GF-D8 (cell line): ENCODE results near the gene LSM3.

ENCODE experiments used
- DNase-seq: peaks from one replicate; lab custom pipeline; 2025; lab: John Stamatoyannopoulos, UW

LSM3 gene

DNA sequence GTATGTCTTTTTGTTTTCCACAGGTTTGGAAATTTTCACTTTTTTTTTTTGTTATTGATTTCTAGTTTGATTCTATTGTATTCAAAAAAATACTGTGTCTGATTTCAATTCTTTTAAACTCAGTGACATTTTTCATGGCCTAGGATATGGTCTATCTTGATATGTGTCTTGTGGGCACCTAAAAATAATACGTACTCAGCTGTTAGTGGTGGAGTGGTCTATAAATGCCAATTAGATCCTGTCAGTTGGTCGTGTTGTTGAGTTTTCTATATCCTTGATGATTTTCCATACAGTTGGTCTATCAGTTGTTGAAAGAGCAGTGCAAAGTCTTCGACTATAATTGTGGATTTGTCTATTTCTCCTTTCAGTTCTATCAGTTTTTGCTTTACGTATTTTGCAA is 61.7 kb downstream of the LSM3 start:
- no peak for DNase-seq

DNA sequence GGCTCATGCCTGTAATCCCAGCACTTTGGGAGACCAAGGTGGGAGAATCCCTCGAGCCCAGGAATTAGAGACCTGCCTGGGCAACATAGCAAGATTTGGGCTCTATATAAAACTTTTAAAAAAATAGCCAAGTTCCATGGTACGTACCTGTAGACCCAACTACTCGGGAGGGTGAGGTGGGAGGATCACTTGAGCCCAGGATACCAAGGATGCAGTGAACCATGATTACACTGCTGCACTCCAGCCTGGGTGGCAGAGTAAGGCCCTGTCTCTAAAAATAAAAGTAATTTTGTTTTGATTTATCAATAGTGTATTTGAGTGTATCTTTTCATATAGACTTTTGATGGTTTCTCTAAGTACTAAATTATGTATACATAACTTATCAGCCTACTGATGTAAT is 63.1 kb downstream of the LSM3 start:
- no peak for DNase-seq

DNA sequence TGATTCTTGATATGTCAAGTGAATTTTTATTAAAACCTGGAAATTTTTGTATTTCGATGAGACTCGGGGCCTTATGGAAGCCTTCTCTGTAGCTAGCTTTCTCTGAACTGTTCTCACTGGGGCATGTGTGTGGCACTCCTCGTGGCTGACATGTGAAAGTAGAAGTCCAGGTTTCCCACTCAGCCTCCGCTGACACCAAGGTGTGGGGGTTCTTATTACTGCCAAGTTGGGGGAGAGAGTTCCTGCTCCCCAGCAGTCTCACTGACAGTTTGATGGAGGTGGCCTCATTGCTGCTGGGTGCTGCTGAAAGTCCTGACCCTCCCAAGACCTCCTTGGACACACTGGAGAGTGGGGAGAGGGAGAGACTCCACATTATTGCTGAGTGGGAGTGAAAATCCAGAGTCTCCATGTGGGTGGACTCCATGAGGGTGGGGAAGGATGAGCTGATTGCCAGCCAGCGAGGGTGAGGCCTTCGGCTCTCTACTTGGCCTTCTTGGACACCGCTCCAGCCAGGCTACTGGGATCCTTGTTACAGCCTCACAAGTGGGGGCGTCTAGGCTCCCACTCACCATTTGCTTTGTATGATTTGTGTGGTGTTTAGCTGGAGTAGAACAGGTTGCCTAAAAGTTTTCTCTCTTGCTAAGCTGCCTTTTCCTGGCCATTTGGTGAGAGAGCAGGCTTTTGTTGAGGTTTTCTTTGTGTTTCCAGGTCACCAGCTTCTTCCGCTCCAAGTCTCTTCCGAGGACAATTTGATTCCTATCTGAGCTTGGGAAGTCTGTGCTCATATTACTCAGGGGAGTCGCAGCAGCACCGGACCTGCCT is 64.1 kb downstream of the LSM3 start:
- DNase-seq, result no peak

DNA sequence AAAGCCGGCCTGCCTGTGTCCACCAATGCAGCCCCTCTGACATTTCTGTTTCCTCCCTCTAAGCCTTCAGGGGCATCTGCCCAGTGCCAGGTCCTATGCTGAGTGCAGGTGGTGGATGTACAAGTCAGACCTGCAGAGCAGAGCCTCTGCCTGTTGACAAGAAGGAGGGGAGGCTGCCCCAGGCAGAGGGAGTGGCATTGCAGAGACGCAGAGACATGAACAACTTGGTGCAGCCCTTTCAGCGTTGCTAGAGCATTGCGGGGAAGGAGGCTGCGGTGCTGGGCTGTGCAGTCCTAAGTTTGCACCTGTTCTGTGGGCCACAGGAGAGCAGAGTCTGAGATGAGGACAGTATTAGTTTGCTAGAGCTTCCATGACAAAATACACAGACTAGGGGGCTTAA is 65.2 kb downstream of the LSM3 start:
- DNase-seq, result no peak

DNA sequence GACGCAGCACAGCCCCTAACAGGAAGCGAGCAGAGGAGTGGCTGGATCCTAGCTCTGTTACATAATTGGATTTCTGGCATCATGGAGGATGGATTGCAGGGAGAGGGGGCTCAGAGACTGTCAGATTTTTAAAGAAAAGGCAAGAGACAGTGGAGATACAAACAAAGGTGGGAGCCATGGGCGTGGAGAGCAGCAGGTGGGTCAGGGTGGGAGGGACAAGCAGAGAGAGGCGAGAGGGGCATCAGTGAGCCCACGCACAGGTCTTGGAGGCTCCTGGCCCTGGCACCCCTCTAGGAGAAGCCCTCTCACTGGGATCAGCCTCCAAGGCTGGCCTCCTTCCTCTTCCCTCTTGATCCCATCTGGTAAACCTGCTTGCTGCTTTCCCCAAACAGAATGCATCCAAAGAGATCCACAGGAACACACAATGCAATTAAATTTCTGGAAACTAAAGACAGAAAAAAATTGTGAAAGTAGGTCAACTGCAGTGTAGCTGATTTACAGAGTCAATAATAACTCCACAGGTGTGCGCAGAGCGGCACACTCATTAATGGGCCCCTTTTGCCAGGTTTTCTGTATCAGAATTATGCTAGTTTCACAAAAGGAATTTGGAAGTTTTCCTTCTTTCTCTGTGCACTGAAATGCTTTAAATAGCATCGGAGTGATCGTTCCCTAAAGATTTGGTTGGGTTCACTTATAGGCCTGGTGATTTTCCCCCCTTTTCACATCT is 66.1 kb downstream of the LSM3 start:
- no peak for DNase-seq

DNA sequence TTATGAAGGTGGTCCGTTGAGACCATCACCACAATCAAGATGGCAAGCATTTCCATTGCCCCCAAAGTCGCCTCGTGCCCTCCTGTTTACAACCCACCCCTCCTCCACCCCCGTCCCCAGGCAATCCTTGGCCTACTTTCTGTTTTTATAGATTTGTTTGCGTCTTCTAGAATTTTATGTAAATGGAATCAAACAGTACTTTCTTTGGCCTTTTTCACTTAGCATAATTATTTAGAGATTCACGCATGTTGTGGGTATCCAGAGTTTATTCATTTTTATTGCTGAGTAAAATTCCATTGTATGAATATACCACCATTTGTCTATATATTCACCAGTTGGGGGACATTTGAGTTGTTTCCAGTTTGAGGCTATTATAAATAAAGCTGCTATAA is 66.6 kb downstream of the LSM3 start:
- no peak for DNase-seq

DNA sequence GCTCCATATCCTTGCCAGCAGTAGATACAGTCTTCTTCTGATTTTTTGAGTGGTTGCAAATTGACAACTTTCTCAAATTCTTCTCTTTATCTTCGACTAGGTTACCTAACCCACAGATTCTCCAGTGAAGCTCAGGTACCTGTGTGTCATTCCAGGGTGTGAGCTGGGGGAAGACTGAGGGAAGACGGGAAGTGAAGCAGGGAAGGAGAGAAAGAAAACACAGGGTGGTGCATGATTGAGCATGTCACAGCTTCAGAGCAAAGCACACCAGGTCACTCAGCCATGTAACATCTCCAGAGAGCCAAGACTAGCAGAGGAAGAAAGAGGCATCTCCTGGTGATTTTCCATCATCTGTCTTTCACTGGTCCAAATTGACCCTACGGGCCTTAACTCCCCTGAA is 67.2 kb downstream of the LSM3 start:
- no peak for DNase-seq

DNA sequence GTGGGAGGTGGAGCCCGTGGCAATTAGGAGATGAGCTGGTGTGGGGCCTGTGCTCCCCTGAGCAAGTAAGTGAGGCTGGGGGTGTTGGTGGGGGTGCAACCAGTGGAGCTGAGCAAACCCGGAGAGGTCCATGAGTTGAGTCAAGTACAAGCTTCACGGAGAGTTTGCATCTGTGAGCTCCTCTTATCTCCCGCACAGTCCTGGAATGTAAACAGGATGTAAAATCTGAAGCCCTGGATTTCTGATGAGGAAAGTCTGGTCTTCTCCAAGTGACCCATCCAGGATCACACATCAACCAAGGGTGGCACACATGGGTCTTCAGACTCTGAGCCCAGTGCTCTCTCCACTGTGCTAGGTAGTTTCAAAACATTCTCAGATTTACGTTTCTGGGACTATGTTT is 67.8 kb downstream of the LSM3 start:
- DNase-seq, result no peak

DNA sequence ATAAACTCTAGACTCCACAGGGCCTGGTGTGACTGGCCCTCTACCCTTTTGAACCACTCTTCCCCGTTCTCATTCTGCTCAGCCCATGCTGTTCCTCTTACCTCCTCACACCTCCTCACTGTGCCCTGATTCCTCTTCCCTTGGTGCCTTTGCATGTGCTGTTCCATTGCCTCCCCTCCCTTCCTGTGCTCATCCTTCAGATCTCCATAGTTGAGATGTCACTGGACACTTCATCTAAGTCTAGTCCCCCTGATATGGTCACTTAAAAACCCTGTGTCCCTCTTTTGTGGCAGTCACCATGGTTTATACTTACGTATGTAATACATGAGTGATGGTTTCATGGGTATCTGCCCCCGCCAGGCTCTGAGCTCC is 69.8 kb downstream of the LSM3 start:
- DNase-seq, result no peak

DNA sequence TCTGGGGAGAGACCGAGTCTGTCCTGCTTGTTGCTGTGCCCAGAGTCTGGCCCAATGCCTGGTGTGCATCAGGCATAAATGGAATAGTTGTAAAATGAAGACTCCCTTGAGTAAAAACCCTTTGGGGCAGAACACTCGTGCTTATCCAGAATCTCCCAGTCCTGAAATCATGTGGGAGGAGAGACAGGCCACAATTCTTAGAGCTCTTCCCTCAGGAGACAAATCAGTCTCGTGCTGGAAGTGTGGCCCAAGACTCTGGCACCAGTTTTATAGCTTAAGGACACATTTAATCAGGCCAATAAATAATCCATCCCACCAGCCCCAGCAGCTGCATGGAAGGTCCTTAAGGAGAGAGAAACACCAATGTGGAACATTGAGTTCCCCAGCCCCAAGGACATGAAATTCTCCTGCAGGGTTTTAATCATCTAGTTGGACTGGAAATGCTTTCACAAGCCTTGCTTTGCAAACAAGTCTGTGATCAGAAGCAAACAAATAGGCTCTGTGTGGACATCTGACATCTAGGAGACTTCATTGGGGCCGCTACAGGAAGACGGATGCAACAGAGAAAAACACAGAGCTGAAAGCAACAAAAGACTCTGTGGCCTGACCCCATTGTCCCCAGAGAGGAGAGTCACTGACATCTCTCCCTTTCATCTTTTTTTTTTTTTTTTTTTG is 70.4 kb downstream of the LSM3 start:
- no peak for DNase-seq
